NCI-H187 treated with DMSO at 0.1 percent for 48 hours (cell line): ENCODE measurements around the gene SF3B1.
"Not testable (repeated sequence)": the region's sequence is repeated elsewhere in the genome, so short reads cannot be mapped to it uniquely, and the experiment has no call there.

ENCODE experiments used
- DNase-seq: peaks from one replicate; lab custom pipeline; 2025; lab: John Stamatoyannopoulos, UW

Gene SF3B1

GRCh38 chr2:197435598-197436420 lies 981 bp upstream of the SF3B1 start:
- no peak for DNase-seq

GRCh38 chr2:197433780-197434438 lies 919 bp downstream of the SF3B1 start:
- DNase-seq = no peak

GRCh38 chr2:197432527-197432926 lies 2.3 kb downstream of the SF3B1 start:
- DNase-seq = not testable (repeated sequence)

GRCh38 chr2:197431858-197432257 lies 3.0 kb downstream of the SF3B1 start:
- no peak for DNase-seq

GRCh38 chr2:197427986-197428385 lies 6.8 kb downstream of the SF3B1 start:
- no peak for DNase-seq

- no peak for DNase-seq
Observed at GRCh38 chr2:197426723-197427603, 7.9 kb downstream of the SF3B1 start.

- no peak for DNase-seq
Observed at GRCh38 chr2:197425550-197425949, 9.3 kb downstream of the SF3B1 start.

GRCh38 chr2:197423307-197423706 lies 11.5 kb downstream of the SF3B1 start:
- DNase-seq = no peak

- DNase-seq = no peak
Observed at GRCh38 chr2:197419438-197419837, 15.4 kb downstream of the SF3B1 start.

GRCh38 chr2:197416268-197416667 lies 18.6 kb downstream of the SF3B1 start:
- DNase-seq = no peak

- no peak for DNase-seq
Observed at GRCh38 chr2:197414515-197414914, 20.3 kb downstream of the SF3B1 start.

GRCh38 chr2:197414039-197414438 lies 20.8 kb downstream of the SF3B1 start:
- DNase-seq = no peak

GRCh38 chr2:197405582-197405981 lies 29.2 kb downstream of the SF3B1 start:
- no peak for DNase-seq

GRCh38 chr2:197399887-197400540 lies 34.8 kb downstream of the SF3B1 start:
- no peak for DNase-seq

- no peak for DNase-seq
Observed at GRCh38 chr2:197398913-197399312, 35.9 kb downstream of the SF3B1 start.

- DNase-seq = no peak
Observed at GRCh38 chr2:197391220-197391717, 43.6 kb downstream of the SF3B1 start.

- DNase-seq = no peak
Observed at GRCh38 chr2:197388866-197389587, 45.8 kb downstream of the SF3B1 start.

GRCh38 chr2:197387179-197387578 lies 47.6 kb downstream of the SF3B1 start:
- DNase-seq = no peak

GRCh38 chr2:197386242-197386641 lies 48.6 kb downstream of the SF3B1 start:
- no peak for DNase-seq

- DNase-seq = no peak
Observed at GRCh38 chr2:197383825-197384224, 51.0 kb downstream of the SF3B1 start.

- no peak for DNase-seq
Observed at GRCh38 chr2:197381641-197382040, 53.2 kb downstream of the SF3B1 start.
